NCI-H1436 treated with DMSO at 0.1 percent for 48 hours (cell line): ENCODE measurements around the gene FANCG.

Experiments
- DNase-seq: peaks from one replicate; lab custom pipeline; 2025; lab: John Stamatoyannopoulos, UW

FANCG gene

GRCh38 chr9:35060548-35061207 is 19.1 kb downstream of the FANCG start:
- no peak for DNase-seq

- DNase-seq: no peak
These were observed 20.3 kb downstream of the FANCG start for GRCh38 chr9:35059438-35059837.

GRCh38 chr9:35057271-35057620 is 22.5 kb downstream of the FANCG start:
- DNase-seq: no peak

- no peak for DNase-seq
These were observed 23.0 kb downstream of the FANCG start for GRCh38 chr9:35056571-35057270.

- no peak for DNase-seq
These were observed 24.7 kb downstream of the FANCG start for GRCh38 chr9:35054871-35055644.

- no peak for DNase-seq
These were observed 25.4 kb downstream of the FANCG start for GRCh38 chr9:35054185-35054835.

- no peak for DNase-seq
These were observed 28.4 kb downstream of the FANCG start for GRCh38 chr9:35051069-35051967.

GRCh38 chr9:35048511-35048910 is 31.2 kb downstream of the FANCG start:
- no peak for DNase-seq

GRCh38 chr9:35044071-35044470 is 35.7 kb downstream of the FANCG start:
- no peak for DNase-seq

- no peak for DNase-seq
These were observed 36.7 kb downstream of the FANCG start for GRCh38 chr9:35042891-35043545.

- no peak for DNase-seq
These were observed 37.6 kb downstream of the FANCG start for GRCh38 chr9:35042081-35042604.

- no peak for DNase-seq
These were observed 43.7 kb downstream of the FANCG start for GRCh38 chr9:35035851-35036701.

GRCh38 chr9:35033101-35033500 is 46.6 kb downstream of the FANCG start:
- DNase-seq: no peak

- DNase-seq: no peak
These were observed 49.9 kb downstream of the FANCG start for GRCh38 chr9:35029852-35030251.

GRCh38 chr9:35029241-35029640 is 50.5 kb downstream of the FANCG start:
- DNase-seq: no peak

- DNase-seq: no peak
These were observed 51.4 kb downstream of the FANCG start for GRCh38 chr9:35028341-35028740.

GRCh38 chr9:35027860-35028259 is 51.9 kb downstream of the FANCG start:
- no peak for DNase-seq

- DNase-seq: no peak
These were observed 52.4 kb downstream of the FANCG start for GRCh38 chr9:35027374-35027773.

- no peak for DNase-seq
These were observed 53.1 kb downstream of the FANCG start for GRCh38 chr9:35026671-35027070.
